ENCODE measurements around the gene PEPD. TPM values are rescaled to one million over a fixed set of nuclear protein-coding genes. Genes with fewer than 3 reads are reported as not detected.

PEPD gene
- total and polyA plus RNA-seq, 10 of the 15 experiments (the other 5 are each of a cell fraction or from before 2014, with no cell fraction given) = 1.4 to 52.0 (median 20.2) TPM

DNA sequence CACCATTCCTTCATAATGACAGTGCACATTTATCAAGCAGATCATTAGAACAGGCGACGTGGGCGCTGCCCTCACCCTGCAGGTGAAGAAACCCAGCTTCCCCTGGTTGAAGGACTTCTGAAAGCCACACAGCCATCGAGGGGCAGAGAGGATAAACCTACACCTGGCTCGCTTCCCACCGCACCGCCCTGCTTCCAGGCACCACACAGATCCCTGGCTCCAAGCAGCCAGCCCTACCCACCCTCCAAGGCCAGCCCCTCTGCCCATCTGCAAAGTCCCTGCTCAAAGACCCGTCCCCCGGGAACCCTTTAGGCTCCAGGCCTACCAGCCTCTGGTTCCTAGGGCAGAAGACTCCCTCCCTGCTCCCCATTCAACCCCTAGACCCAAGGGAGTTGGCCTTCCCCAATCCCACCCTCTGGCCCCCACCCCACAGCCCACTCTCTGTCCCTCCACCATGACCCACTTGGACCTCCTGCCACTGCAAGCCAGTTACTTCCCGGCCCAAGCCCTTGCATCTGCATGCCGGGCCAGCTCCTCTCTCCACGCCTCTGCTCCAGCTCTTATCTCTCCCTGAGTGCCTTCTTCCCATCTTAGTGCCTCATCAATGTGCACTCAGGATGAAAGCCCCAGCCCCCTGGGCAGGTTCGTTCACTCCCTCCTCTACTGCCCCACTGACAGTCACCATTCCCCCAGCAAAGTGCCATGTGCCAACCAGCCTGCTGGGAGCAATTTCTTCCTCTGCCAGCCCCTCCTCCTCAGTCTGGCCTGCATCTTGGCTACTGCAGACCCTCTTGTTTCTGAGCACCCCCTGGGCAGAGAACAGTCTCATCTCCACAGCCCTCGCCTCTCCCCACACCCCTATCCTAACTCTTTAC, 28.0 kb downstream of the PEPD start:
- POLR2A ChIA-PET = no interaction called here
- no peak overlapping the region for H3K4me2 ChIP-seq (ENCODE audit: control insufficient read depth, insufficient read depth)
- RAD21 ChIA-PET (ENCODE audit: unreplicated experiment) = no interaction called here
- no peak for DNase-seq (ENCODE audit: low read depth, low spot score)
- BruUV-seq (replicated peaks) = no TSS peak
- no peaks in the 10 kb centered on the region for H4K20me1 ChIP-seq (ENCODE audit: control insufficient read depth, insufficient read depth)
- H3K27ac ChIP-seq (ENCODE audit: control insufficient read depth, insufficient read depth) = no peak overlapping the region
- H3K9ac ChIP-seq (ENCODE audit: control insufficient read depth, insufficient read depth, low read length) = no peak overlapping the region
- H2AFZ ChIP-seq (ENCODE audit: control insufficient read depth, low read depth, low read length) = no peak overlapping the region
- H3K79me2 ChIP-seq (ENCODE audit: control insufficient read depth, insufficient read depth, low read length) = no peaks in the 10 kb centered on the region
- no peak for FAIRE-seq
- in situ Hi-C loops (cut with MboI) (no loop called here), intact Hi-C loops (cut with micrococcal nuclease; ENCODE audit: unreplicated experiment) (no loop called here)
- SMC1A ChIA-PET (ENCODE audit: uncharacterized antibody, unreplicated experiment) = no interaction called here
- 60% methylated on average over 14 of the region's 14 CpGs for WGBS (ENCODE audit: insufficient coverage, insufficient replicate concordance, low lambda C conversion rate, missing lambda C conversion rate)
- no peak overlapping the region for H3K4me3 ChIP-seq
- H3K9me3 ChIP-seq (replicated peaks; ENCODE audit: control insufficient read depth, insufficient read depth, low read length) = no peaks in the 10 kb centered on the region
- no peak for ATAC-seq
- H3K27me3 ChIP-seq (replicated peaks in 1 of 2; ENCODE audit: control insufficient read depth in 2 of 2, insufficient read depth in 2 of 2, low read length in 1 of 2) = no peaks in the 10 kb centered on the region
- no peaks in the 10 kb centered on the region for H3K4me1 ChIP-seq (ENCODE audit: control insufficient read depth, insufficient read depth, low read length)
- H3K36me3 ChIP-seq (ENCODE audit: control insufficient read depth in 2 of 2, insufficient read depth in 2 of 2, low read length in 1 of 2) = no peaks in the 10 kb centered on the region
- CTCF ChIA-PET = interaction anchor here (1.4 kb wide), 1 partner anchor 63 kb away, joined by 3 read pairs; no protein-coding TSS in a partner anchor
- TF ChIP-seq NFIC (IDR thresholded peaks at IDR 0.05; ENCODE audit: low read depth, low read length) (no peak), POLR2AphosphoS2 (IDR thresholded peaks at IDR 0.05; ENCODE audit: low read depth, low read length) (no peak), NBN (IDR thresholded peaks at IDR 0.05) (no peak), STAT1 (conservative IDR thresholded peaks at IDR 0.05) (no peak), WRNIP1 (IDR thresholded peaks at IDR 0.05; ENCODE audit: borderline replicate concordance, low read depth, low read length) (no peak), CREB1 (IDR thresholded peaks at IDR 0.05; ENCODE audit: low read depth) (no peak)
- TF ChIP-seq, protein P1, sequence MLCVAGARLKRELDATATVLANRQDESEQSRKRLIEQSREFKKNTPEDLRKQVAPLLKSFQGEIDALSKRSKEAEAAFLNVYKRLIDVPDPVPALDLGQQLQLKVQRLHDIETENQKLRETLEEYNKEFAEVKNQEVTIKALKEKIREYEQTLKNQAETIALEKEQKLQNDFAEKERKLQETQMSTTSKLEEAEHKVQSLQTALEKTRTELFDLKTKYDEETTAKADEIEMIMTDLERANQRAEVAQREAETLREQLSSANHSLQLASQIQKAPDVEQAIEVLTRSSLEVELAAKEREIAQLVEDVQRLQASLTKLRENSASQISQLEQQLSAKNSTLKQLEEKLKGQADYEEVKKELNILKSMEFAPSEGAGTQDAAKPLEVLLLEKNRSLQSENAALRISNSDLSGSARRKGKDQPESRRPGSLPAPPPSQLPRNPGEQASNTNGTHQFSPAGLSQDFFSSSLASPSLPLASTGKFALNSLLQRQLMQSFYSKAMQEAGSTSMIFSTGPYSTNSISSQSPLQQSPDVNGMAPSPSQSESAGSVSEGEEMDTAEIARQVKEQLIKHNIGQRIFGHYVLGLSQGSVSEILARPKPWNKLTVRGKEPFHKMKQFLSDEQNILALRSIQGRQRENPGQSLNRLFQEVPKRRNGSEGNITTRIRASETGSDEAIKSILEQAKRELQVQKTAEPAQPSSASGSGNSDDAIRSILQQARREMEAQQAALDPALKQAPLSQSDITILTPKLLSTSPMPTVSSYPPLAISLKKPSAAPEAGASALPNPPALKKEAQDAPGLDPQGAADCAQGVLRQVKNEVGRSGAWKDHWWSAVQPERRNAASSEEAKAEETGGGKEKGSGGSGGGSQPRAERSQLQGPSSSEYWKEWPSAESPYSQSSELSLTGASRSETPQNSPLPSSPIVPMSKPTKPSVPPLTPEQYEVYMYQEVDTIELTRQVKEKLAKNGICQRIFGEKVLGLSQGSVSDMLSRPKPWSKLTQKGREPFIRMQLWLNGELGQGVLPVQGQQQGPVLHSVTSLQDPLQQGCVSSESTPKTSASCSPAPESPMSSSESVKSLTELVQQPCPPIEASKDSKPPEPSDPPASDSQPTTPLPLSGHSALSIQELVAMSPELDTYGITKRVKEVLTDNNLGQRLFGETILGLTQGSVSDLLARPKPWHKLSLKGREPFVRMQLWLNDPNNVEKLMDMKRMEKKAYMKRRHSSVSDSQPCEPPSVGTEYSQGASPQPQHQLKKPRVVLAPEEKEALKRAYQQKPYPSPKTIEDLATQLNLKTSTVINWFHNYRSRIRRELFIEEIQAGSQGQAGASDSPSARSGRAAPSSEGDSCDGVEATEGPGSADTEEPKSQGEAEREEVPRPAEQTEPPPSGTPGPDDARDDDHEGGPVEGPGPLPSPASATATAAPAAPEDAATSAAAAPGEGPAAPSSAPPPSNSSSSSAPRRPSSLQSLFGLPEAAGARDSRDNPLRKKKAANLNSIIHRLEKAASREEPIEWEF (IDR thresholded peaks at IDR 0.05; ENCODE audit: insufficient replicate concordance, low read depth, low read length) = no peak
- TF ChIP-seq, protein P2, sequence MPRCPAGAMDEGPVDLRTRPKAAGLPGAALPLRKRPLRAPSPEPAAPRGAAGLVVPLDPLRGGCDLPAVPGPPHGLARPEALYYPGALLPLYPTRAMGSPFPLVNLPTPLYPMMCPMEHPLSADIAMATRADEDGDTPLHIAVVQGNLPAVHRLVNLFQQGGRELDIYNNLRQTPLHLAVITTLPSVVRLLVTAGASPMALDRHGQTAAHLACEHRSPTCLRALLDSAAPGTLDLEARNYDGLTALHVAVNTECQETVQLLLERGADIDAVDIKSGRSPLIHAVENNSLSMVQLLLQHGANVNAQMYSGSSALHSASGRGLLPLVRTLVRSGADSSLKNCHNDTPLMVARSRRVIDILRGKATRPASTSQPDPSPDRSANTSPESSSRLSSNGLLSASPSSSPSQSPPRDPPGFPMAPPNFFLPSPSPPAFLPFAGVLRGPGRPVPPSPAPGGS (IDR thresholded peaks at IDR 0.05; ENCODE audit: borderline replicate concordance, insufficient read depth, low read depth, low read length, poor library complexity, severe bottlenecking) = no peak
- TF ChIP-seq, protein P3, sequence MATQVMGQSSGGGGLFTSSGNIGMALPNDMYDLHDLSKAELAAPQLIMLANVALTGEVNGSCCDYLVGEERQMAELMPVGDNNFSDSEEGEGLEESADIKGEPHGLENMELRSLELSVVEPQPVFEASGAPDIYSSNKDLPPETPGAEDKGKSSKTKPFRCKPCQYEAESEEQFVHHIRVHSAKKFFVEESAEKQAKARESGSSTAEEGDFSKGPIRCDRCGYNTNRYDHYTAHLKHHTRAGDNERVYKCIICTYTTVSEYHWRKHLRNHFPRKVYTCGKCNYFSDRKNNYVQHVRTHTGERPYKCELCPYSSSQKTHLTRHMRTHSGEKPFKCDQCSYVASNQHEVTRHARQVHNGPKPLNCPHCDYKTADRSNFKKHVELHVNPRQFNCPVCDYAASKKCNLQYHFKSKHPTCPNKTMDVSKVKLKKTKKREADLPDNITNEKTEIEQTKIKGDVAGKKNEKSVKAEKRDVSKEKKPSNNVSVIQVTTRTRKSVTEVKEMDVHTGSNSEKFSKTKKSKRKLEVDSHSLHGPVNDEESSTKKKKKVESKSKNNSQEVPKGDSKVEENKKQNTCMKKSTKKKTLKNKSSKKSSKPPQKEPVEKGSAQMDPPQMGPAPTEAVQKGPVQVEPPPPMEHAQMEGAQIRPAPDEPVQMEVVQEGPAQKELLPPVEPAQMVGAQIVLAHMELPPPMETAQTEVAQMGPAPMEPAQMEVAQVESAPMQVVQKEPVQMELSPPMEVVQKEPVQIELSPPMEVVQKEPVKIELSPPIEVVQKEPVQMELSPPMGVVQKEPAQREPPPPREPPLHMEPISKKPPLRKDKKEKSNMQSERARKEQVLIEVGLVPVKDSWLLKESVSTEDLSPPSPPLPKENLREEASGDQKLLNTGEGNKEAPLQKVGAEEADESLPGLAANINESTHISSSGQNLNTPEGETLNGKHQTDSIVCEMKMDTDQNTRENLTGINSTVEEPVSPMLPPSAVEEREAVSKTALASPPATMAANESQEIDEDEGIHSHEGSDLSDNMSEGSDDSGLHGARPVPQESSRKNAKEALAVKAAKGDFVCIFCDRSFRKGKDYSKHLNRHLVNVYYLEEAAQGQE (IDR thresholded peaks at IDR 0.05; ENCODE audit: low read depth, low read length) = no peak
- TF ChIP-seq, protein P4, sequence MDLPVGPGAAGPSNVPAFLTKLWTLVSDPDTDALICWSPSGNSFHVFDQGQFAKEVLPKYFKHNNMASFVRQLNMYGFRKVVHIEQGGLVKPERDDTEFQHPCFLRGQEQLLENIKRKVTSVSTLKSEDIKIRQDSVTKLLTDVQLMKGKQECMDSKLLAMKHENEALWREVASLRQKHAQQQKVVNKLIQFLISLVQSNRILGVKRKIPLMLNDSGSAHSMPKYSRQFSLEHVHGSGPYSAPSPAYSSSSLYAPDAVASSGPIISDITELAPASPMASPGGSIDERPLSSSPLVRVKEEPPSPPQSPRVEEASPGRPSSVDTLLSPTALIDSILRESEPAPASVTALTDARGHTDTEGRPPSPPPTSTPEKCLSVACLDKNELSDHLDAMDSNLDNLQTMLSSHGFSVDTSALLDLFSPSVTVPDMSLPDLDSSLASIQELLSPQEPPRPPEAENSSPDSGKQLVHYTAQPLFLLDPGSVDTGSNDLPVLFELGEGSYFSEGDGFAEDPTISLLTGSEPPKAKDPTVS (IDR thresholded peaks at IDR 0.05; ENCODE audit: low read depth, low read length) = no peak
